NCI-H1930 (cell line): Measurements from ENCODE around the gene NUP50.
"Not testable (repeated sequence)": the region's sequence is repeated elsewhere in the genome, so short reads cannot be mapped to it uniquely, and the experiment has no call there.

Experiments used
- DNase-seq, 2 experiments: peaks; one replicate each; lab custom pipeline; 2025; lab: John Stamatoyannopoulos, UW

The NUP50 gene

GRCh38 chr22:45162531-45162930, 1.2 kb upstream of the NUP50 start:
- no peak for DNase-seq

- DNase-seq: no peak
These were observed 650 bp upstream of the NUP50 start for GRCh38 chr22:45163099-45163450.

- no peak for DNase-seq
These were observed 754 bp downstream of the NUP50 start for GRCh38 chr22:45164270-45165088.

DNA sequence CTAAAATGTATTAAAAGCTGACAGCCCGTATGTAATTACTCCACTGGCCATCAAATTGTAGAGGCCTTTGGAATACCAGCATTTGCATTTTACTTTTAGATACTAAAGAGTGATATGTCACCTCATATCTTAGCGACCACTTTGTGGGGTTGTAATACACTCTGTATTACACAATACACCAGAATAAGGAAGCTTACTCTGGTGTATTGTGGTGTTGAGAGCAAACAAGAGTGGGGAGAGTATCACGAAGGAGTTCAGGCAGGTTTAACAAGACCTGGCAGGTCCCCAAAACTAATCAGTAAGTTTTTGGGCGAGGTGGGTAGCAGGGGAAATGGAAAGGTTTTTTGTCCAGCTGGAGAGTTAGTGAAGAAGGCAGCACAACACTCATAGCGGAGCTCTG, 3.2 kb downstream of the NUP50 start:
- DNase-seq: no peak

DNA sequence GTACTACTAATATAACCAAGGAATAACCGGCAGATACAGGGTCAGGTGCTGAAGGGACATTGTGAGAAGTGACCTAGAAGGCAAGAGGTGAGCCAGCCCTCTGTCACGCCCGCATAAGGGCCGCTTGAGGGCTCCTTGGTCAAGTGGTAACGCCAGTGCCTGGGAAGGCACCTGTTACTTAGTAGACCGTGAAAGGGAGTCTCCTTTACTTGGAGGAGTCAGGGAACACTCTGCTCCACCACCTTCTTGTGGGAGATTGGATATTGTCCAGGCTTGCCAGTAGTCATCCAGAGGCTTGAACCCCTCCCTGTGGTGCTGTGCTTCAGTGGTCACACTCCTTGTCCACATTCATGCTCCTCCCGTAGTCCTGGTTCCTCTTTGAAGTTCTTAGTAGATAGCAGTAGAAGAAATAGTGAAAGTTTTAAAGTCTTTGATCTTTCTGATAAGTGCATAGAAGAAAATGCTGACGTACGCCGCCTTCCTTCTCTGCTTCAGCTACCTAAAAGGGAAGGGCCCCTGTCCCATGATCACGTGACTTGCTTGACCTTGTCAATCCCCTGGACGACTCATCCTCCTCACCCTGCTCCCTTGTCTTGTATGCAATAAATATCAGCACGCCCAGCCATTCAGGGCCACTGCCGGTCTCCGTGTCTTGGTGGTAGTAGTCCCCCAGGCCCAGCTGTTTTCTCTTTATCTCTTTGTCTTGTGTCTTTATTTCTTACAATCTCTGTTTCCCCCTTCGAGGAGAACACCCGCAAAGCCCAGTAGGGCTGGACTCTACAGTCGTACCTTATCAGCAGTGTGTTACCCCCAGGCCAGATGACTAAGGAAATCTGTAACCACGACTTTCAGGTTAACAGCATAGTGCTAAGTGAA, 6.1 kb downstream of the NUP50 start:
- no peak for DNase-seq

DNA sequence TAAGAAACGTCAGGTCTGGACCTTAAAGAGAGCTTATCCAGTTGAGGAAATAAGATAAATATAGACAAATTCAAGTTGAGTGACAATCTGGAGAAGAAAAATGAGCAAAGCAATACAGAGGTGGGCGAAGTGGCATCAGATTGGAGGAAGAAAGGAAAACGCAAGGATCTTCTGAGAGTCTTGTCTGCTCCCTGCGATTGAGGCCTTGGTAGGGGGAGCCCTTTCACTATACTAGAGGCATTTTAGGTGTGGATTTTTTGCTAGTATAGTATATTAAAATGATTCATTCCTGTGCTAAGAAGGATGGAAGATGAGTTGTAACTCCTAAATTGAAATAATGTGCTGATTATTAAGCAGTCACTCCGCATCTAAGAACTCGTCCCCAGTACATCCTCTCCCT, 8.1 kb downstream of the NUP50 start:
- no peak for DNase-seq

GRCh38 chr22:45172881-45173585, 9.3 kb downstream of the NUP50 start:
- no peak for DNase-seq

GRCh38 chr22:45179276-45180049, 15.7 kb downstream of the NUP50 start:
- DNase-seq: no peak

DNA sequence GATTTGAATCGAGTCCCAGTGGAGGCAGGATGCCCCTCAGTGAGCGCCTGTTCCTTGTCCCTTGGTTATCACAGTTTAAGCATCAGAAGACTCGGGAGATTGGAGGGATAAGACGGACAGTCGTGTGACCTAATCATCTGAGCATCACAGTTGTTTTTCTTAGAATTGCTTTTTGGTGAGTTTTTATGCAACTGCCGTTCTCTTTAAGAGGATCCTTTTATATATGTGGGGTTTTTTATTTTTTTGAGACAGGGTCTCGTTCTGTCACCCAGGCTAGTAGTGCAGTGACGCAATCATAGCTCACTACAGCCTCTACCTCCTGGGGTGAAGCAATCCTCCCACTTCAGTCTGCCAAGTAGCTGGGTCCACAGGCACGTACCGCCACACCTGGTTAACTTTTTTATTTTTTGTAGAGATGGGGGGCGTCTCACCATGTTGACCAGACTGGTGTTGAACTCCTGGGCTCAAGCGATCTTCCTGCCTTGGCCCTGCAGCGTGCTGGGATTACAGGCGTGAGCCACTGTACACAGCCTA, 16.5 kb downstream of the NUP50 start:
- no peak for DNase-seq

GRCh38 chr22:45181240-45181639, 17.5 kb downstream of the NUP50 start:
- no peak for DNase-seq

DNA sequence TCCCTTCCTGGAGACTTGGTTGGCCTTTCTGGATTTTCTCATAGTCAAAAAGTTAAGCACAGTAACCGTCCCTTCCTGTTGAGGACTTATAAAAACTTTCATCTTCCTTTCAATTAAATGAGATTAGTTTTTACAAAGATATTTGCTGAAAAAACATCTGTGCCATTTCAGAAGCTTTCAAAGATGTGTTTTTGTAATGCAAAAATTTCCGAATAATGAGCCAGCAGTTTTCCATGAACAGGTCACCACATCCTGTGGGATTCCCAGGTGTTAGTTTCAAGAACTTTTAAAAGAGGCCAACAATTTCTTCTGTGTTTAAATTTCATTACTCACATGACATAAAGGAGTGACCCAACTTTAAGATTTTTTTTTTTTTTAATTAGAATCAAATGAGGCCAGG, 18.0 kb downstream of the NUP50 start:
- DNase-seq: no peak

DNA sequence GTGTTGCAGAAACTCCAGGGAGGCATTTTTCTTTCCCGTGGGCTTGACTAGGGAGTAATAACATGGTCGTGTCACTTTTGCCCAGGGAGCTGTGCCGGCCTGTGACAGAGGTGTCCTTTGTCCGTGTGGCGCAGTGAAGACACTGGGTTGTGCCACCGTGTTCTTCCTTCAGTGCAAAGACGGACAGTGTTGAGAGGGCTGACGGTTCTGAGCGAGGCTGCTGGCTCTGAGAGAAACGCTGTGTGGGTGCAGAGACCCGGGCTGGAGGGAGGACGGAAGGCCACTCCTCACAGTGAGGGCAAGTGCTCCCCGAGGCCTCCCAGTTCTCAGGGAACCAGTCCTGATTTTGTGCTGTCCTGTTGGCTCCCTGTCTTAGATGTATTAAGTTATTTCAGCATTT, 20.2 kb downstream of the NUP50 start:
- no peak for DNase-seq

DNA sequence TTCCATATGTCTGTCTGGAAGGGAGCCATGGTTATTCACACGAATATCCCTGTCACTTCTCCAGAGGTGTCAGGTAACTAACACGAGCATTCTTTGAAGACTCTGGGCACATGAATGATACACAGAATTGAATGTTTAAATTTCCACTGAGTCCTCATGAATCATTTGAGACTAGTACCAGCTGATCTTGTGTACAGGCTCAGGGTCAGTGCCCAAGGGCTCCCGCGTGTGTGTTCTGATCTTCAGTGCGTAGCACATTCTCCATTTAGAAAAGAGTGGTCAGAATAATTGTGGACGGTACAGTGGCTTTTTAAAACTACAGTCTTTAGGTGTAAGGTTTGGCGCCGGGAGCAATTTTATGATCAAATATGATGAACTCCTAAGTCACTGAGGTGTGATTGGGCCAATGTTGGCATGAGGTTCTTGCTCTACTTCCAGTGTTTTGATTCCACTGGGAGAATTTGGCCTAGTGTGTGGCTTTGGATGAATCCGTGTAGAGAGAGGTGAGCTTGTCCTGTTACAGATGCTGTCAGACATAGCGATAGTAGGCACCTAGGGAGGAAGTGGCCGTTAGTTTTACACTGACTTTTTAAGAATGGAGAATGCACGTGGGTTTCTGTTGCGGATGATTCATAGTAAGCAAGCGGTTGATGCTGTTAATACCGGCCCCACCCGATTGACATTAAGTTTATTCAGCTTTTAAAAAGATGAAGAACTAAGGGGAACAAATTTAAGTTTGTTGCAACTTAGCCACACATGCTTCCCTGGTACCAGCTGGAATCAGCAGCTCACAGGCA, 22.2 kb downstream of the NUP50 start:
- DNase-seq: no peak

GRCh38 chr22:45187891-45188290, 24.2 kb downstream of the NUP50 start:
- no peak for DNase-seq

DNA sequence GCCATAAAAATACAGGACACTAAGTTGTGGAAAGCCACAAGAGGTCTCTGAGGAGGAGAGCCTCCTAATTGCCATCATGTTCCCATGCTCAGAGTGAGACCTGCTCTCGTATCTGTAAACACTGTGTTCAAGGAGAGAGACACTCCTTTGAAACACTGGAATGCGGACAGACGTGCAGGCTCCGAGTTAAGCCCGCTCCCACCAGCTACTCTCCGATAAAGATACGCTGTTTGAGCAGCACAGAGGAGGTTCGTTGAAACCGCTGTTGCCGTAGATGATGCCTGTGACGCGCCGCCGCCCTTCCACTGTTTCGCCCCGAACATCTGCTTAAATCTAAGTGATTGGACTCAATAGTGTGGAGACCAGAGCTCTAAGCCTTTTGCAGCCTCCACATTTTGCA, 25.1 kb downstream of the NUP50 start:
- DNase-seq: no peak

DNA sequence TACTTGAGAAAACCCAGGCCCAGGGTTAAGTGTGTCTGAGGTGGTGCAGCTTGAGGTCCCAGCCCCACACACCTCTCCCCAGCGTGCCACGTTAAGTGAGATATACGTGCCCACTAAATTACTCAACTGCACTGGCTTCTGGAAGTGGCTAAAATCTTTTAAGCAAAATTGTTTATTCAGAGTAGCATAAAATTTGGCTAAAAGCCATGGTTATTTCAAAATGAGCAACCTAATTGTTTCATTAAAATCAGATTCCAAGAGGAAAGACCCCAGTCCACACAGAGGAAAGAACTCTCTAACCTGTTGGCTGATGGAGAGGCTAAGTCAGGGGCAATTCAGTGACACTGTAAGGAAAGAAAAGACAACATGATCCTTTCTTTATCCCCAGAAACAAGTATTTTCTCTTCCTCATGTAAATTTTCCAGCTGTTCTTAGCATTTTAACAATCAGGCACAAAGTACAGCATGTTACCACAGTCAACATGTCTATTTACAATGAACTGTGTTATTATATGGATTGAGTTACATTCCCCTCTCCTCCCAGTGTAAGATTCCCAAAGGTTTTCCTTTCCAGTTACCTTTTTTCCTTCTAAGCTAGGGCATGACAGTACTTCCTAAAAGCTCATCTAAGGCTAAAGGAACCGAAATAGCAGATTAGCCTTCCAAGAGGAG, 26.6 kb downstream of the NUP50 start:
- DNase-seq: no peak

GRCh38 chr22:45191746-45192145, 28.0 kb downstream of the NUP50 start:
- not testable (repeated sequence) for DNase-seq

- DNase-seq: no peak
These were observed 29.0 kb downstream of the NUP50 start for GRCh38 chr22:45192701-45193187.

GRCh38 chr22:45194686-45195085, 31.0 kb downstream of the NUP50 start:
- DNase-seq: no peak

DNA sequence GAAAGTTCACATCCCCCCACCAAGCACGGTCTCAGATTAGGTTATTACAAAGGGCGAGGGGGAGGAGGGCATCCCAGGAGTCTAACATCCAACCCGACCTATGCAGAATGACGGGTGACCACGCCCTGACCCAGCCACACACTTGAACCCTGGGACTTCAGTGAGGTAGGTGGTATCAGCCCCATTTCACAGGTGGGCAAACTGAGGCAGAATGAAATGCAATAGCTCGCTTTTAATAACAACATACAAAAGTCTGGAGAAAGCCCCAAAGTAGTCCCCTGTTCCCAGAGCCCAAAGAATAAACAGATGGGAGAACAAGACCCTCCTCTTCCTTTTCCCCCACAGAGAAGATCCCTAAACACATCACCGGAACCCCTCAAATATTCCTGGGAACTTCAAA, 31.9 kb downstream of the NUP50 start:
- DNase-seq: no peak
